HCT116 (cell line): ENCODE results near the gene CHSY3. TPM values are rescaled to one million over a fixed set of nuclear protein-coding genes. Genes with fewer than 3 reads are reported as not detected.

ENCODE experiments used
- ATAC-seq: fragments of 200-7000 bp; cut with Tn5 transposase; 2 replicates; pipeline ENCODE4 v1.9.1; 2020; ENCODE audit warnings: mild to moderate bottlenecking, moderate library complexity
- BruUV-seq: library from RNA; stranded (reverse); fragments of 400-500 nt; replicated peaks from 2 replicates; lab custom pipeline; 2021; lab: Mats Ljungman, UMichigan
- CTCF ChIA-PET: fragments of 300-600 bp; sonication (Branson Sonifier 250); formaldehyde crosslinking; loops from one replicate; lab custom pipeline; 2021; ENCODE audit warnings: antibody characterized with exemption; lab: Charles Lee
- POLR2A ChIA-PET: fragments of 300-600, 350-600 bp; sonication (Branson Sonifier 250); formaldehyde crosslinking; loops from one replicate; lab custom pipeline; 2021; ENCODE audit warnings: antibody characterized with exemption; lab: Charles Lee
- RAD21 ChIA-PET, 2 experiments: fragments of 300-600 bp; sonication (Branson Sonifier 250); formaldehyde crosslinking; loops; one replicate each; lab custom pipeline; 2023; ENCODE audit warnings: low total read pairs in 2 of 2; ENCODE audit not compliant: uncharacterized antibody in 2 of 2, unreplicated experiment in 2 of 2, low non-redundant PET in 1 of 2; lab: Charles Lee
- DNase-seq: peaks from one replicate; pipeline ENCODE4 v3.0.0-alpha.2; 2010; ENCODE audit warnings: low read depth, low spot score
- H2AFZ ChIP-seq: fragments of 200-600 bp; shearing (Covaris generic), sonication (generic); 2 replicates; pipeline ENCODE4 v1.6.1; 2017; ENCODE audit warnings: low read depth, mixed run types, mixed read lengths, antibody characterized with exemption, low read length; ENCODE audit not compliant: poor library complexity, severe bottlenecking
- H3K27ac ChIP-seq: 2 replicates; pipeline ENCODE4 v1.5.1; 2012; ENCODE audit warnings: low read depth, low read length
- H3K27me3 ChIP-seq: fragments of 200-600 bp; sonication (generic); 2 replicates; pipeline ENCODE4 v1.6.1; 2016; ENCODE audit warnings: mixed run types, low read length, mixed read lengths; ENCODE audit not compliant: insufficient read depth
- H3K36me3 ChIP-seq, 2 experiments: fragments of 200-500 bp in 1 of 2; fragments of 200-600 bp in 1 of 2; sonication (Bioruptor generic) in 1 of 2; sonication (generic) in 1 of 2; 2 replicates each; pipeline versions ENCODE4 v1.5.1 to v1.6.1; 2014 to 2016; ENCODE audit warnings: low read length in 2 of 2, inconsistent platforms in 1 of 2, mixed read lengths in 1 of 2, mixed run types in 1 of 2; ENCODE audit not compliant: insufficient read depth in 2 of 2, control insufficient read depth in 1 of 2
- H3K4me1 ChIP-seq, 2 experiments: fragments of 200-600 bp in 1 of 2; sonication (generic) in 1 of 2; 2 replicates each; pipeline versions ENCODE4 v1.5.1 to v1.6.1; 2012 to 2017; ENCODE audit warnings: low read length in 2 of 2, inconsistent platforms in 1 of 2, mild to moderate bottlenecking in 1 of 2, mixed read lengths in 1 of 2, mixed run types in 1 of 2, moderate library complexity in 1 of 2; ENCODE audit not compliant: insufficient read depth in 2 of 2, control insufficient read depth in 1 of 2
- H3K4me2 ChIP-seq: fragments of 200-600 bp; sonication (generic); 2 replicates; pipeline ENCODE4 v1.6.1; 2017; ENCODE audit warnings: mixed run types, low read length, mixed read lengths
- H3K4me3 ChIP-seq, 2 experiments: fragments of 200-600 bp in 1 of 2; sonication (generic) in 1 of 2; replicated peaks in 1 of 2; 2 replicates each; pipeline ENCODE4 v1.5.1; 2011 to 2016; ENCODE audit warnings: low read length in 2 of 2, control low read depth in 1 of 2, low read depth in 1 of 2, mild to moderate bottlenecking in 1 of 2, mixed read lengths in 1 of 2, mixed run types in 1 of 2
- H3K79me2 ChIP-seq: fragments of 200-600 bp; sonication (generic); 2 replicates; pipeline ENCODE4 v1.6.1; 2017; ENCODE audit warnings: mild to moderate bottlenecking, mixed run types, low read length, moderate library complexity, mixed read lengths; ENCODE audit not compliant: insufficient read depth
- H3K9ac ChIP-seq: fragments of 200-600 bp; sonication (generic); 2 replicates; pipeline ENCODE4 v1.6.1; 2016; ENCODE audit warnings: low read length, mixed read lengths
- H3K9me2 ChIP-seq: fragments of 200-600 bp; sonication (generic), shearing (Covaris generic); 2 replicates; pipeline ENCODE4 v1.6.1; 2017; ENCODE audit warnings: mixed run types, mild to moderate bottlenecking, moderate library complexity; ENCODE audit not compliant: insufficient read depth
- H3K9me3 ChIP-seq, 2 experiments: fragments of 200-500 bp in 1 of 2; fragments of 200-600 bp in 1 of 2; sonication (Bioruptor generic) in 1 of 2; sonication (generic) in 1 of 2; 2 replicates each; pipeline ENCODE4 v1.6.1; 2014 to 2017; ENCODE audit warnings: low read length in 2 of 2, mixed read lengths in 2 of 2, inconsistent platforms in 1 of 2, low read depth in 1 of 2, mild to moderate bottlenecking in 1 of 2, mixed run types in 1 of 2, moderate library complexity in 1 of 2; ENCODE audit not compliant: control insufficient read depth in 1 of 2, insufficient read depth in 1 of 2
- H4K20me1 ChIP-seq: fragments of 200-600 bp; sonication (generic), shearing (Covaris generic); 2 replicates; pipeline ENCODE4 v1.6.1; 2017; ENCODE audit warnings: mixed run types, mild to moderate bottlenecking, moderate library complexity; ENCODE audit not compliant: insufficient read depth
- CBX3 ChIP-seq: IDR thresholded peaks from 2 replicates; pipeline ENCODE4 v1.6.1; 2012; ENCODE audit warnings: low read depth
- EGR1 ChIP-seq: IDR thresholded peaks from 2 replicates; pipeline ENCODE4 v1.6.1; 2012; ENCODE audit warnings: low read depth
- ELF1 ChIP-seq: IDR thresholded peaks from 2 replicates; pipeline ENCODE4 v1.6.1; 2012; ENCODE audit warnings: low read depth, borderline replicate concordance
- EZH2 ChIP-seq: fragments of 200-600 bp; sonication (generic); IDR thresholded peaks from 2 replicates; pipeline ENCODE4 v1.6.1; 2017; ENCODE audit warnings: antibody characterized with exemption, mixed run types
- POLR2A ChIP-seq: IDR thresholded peaks from 2 replicates; pipeline ENCODE4 v1.7.0; 2011; ENCODE audit warnings: borderline replicate concordance; ENCODE audit not compliant: insufficient read depth, insufficient read length; ENCODE audit errors: extremely low read depth
- SP1 ChIP-seq: IDR thresholded peaks from 2 replicates; pipeline ENCODE4 v1.6.1; 2012; ENCODE audit warnings: low read depth
- TCF7L2 ChIP-seq: IDR thresholded peaks from 2 replicates; pipeline ENCODE4 v1.7.0; 2011; ENCODE audit warnings: borderline replicate concordance, inconsistent platforms; ENCODE audit not compliant: insufficient read depth, insufficient read length; ENCODE audit errors: extremely low read depth
- intact Hi-C: fragments of 100-400 bp; cut with micrococcal nuclease; formaldehyde crosslinking; loops from 2 replicates; pipeline ENCODE4 v1.10.0; 2022
- total RNA-seq: library from RNA; stranded (reverse); gene quantifications from one replicate; pipeline ENCODE4 v1.2.1, GENCODE V29; 2021; ENCODE audit not compliant: unreplicated experiment
- TF ChIP-seq, protein P1 (sequence below): IDR thresholded peaks from 2 replicates; pipeline ENCODE4 v1.6.1; 2011; ENCODE audit warnings: mild to moderate bottlenecking, low read length, moderate library complexity; ENCODE audit not compliant: insufficient replicate concordance; ENCODE audit errors: extremely low read depth

Gene CHSY3
- total RNA-seq, 1 experiment from 2014 or later: 2.3 TPM

DNA sequence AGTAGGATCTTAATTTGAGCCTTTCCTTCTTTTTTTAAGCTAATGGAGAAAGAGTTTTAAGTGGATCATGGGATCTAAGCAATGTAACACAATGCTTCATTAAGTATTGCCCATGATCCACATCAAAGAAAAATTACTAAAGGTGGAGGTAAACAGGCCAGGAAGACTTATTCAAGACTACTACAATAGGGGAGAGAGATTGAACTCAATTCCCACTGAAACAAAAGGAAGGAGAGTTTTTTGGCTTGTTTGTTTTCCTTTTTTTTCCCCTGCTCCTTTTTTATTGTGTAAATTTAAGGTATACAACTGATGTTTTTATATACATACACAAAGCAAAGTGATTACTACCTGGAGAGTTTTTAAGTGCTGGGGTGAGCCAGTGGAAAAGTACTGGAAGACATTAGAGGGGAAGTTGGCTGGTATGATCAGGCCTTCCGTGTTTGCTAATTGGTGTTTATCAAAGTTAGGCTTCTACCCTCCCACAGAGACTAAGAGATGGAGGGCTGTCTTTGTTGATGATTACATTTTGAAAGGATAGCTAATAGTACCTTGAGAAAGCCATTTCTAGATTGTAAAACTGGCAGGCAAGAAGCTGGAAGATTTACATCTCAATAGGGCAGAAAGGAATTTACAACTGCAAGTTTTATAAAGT, 262.7 kb downstream of the CHSY3 start (continued):
- TF ChIP-seq, protein P1, sequence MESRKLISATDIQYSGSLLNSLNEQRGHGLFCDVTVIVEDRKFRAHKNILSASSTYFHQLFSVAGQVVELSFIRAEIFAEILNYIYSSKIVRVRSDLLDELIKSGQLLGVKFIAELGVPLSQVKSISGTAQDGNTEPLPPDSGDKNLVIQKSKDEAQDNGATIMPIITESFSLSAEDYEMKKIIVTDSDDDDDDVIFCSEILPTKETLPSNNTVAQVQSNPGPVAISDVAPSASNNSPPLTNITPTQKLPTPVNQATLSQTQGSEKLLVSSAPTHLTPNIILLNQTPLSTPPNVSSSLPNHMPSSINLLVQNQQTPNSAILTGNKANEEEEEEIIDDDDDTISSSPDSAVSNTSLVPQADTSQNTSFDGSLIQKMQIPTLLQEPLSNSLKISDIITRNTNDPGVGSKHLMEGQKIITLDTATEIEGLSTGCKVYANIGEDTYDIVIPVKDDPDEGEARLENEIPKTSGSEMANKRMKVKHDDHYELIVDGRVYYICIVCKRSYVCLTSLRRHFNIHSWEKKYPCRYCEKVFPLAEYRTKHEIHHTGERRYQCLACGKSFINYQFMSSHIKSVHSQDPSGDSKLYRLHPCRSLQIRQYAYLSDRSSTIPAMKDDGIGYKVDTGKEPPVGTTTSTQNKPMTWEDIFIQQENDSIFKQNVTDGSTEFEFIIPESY: no peak
- no peak for TF ChIP-seq POLR2A
- no peak for TF ChIP-seq EZH2
- no peak for TF ChIP-seq ELF1

- POLR2A ChIA-PET: no interaction called here
- intact Hi-C loops: no loop called here
- H3K4me1 ChIP-seq: no peaks in the 10 kb centered on the region
- CTCF ChIA-PET: no interaction called here
- H3K27me3 ChIP-seq: no peaks in the 10 kb centered on the region
- no peaks in the 10 kb centered on the region for H3K79me2 ChIP-seq
- TF ChIP-seq SP1 (no peak), TCF7L2 (no peak), EGR1 (no peak), CBX3 (no peak)
- H3K27ac ChIP-seq: no peak overlapping the region
- RAD21 ChIA-PET: no interaction called here
- no peaks in the 10 kb centered on the region for H3K9me2 ChIP-seq
- no peaks in the 10 kb centered on the region for H3K9me3 ChIP-seq
- no peaks in the 10 kb centered on the region for H4K20me1 ChIP-seq
- no peak for DNase-seq
- no peak overlapping the region for H3K4me3 ChIP-seq
- no peak overlapping the region for H3K4me2 ChIP-seq
- H3K9ac ChIP-seq: no peak overlapping the region
- H2AFZ ChIP-seq: no peak overlapping the region
- no peak for ATAC-seq
- H3K36me3 ChIP-seq: no peaks in the 10 kb centered on the region
- BruUV-seq: no TSS peak
Observed at GRCh38 chr5:130168211-130168610, 263.9 kb downstream of the CHSY3 start.
